CD4-positive, alpha-beta T cell (primary cell): ENCODE data around the gene GRID1. TPM values are rescaled to one million over a fixed set of nuclear protein-coding genes. Genes with fewer than 3 reads are reported as not detected.

Experiments used
- ATAC-seq: fragments of 200-7000 bp; cut with Tn5 transposase; one replicate; pipeline ENCODE4 v1.10.0; 2022; ENCODE audit warnings: mild to moderate bottlenecking; ENCODE audit not compliant: poor library complexity
- CTCF ChIA-PET: fragments of 350-600 bp; sonication (Branson Sonifier 250); formaldehyde crosslinking; loops from one replicate; lab custom pipeline; 2021; ENCODE audit warnings: antibody characterized with exemption, inconsistent platforms; lab: Charles Lee
- POLR2A ChIA-PET: fragments of 350-600 bp; sonication (Branson Sonifier 250); formaldehyde crosslinking; loops from one replicate; lab custom pipeline; 2021; ENCODE audit warnings: antibody characterized with exemption, inconsistent platforms; lab: Charles Lee
- DNase-seq, 14 experiments: peaks; one replicate each; pipeline ENCODE4 v3.0.0-alpha.2; 2013 to 2020; ENCODE audit warnings: mixed read lengths in 2 of 14
- H3K27ac ChIP-seq, 2 donors: one replicate each; pipeline versions ENCODE4 v1.5.1 to v1.7.0; 2013; ENCODE audit warnings: low read length in 2 of 2, low read depth in 1 of 2, mild to moderate bottlenecking in 1 of 2
- H3K27me3 ChIP-seq, 2 experiments: 1 replicate in 1 of 2; 2 replicates in 1 of 2; pipeline versions ENCODE4 v1.6.1 to v1.7.0; 2013; ENCODE audit warnings: low read length in 2 of 2, control low read depth in 1 of 2, mild to moderate bottlenecking in 1 of 2, moderate library complexity in 1 of 2; ENCODE audit not compliant: insufficient read depth in 2 of 2, control insufficient read depth in 1 of 2
- H3K36me3 ChIP-seq: one replicate; pipeline ENCODE4 v1.6.1; 2013; ENCODE audit warnings: low read length, control low read depth; ENCODE audit not compliant: insufficient read depth
- H3K4me1 ChIP-seq: one replicate; pipeline ENCODE4 v1.6.1; 2013; ENCODE audit warnings: low read length, control low read depth; ENCODE audit not compliant: insufficient read depth
- H3K4me3 ChIP-seq: one replicate; pipeline ENCODE4 v1.5.1; 2013; ENCODE audit warnings: mild to moderate bottlenecking, low read length, moderate library complexity
- H3K9me3 ChIP-seq, 2 experiments: 1 replicate in 1 of 2; 2 replicates in 1 of 2; pipeline versions ENCODE4 v1.6.1 to v1.7.0; 2013; ENCODE audit warnings: low read length in 2 of 2, mild to moderate bottlenecking in 2 of 2, control low read depth in 1 of 2, moderate library complexity in 1 of 2; ENCODE audit not compliant: control insufficient read depth in 1 of 2, insufficient read depth in 1 of 2
- H3K27ac Mint-ChIP-seq: one replicate; pipeline ENCODE4 v1.8.0; 2020; ENCODE audit warnings: mixed read lengths
- H3K27me3 Mint-ChIP-seq: one replicate; pipeline ENCODE4 v1.8.0; 2021; ENCODE audit warnings: mixed read lengths
- H3K36me3 Mint-ChIP-seq: one replicate; pipeline ENCODE4 v1.8.0; 2021; ENCODE audit warnings: low read depth, mixed read lengths
- H3K4me1 Mint-ChIP-seq: one replicate; pipeline ENCODE4 v1.8.0; 2021; ENCODE audit warnings: low read depth, mixed read lengths
- H3K4me3 Mint-ChIP-seq: one replicate; pipeline ENCODE4 v1.8.0; 2020; ENCODE audit warnings: mild to moderate bottlenecking, mixed read lengths
- H3K9me3 Mint-ChIP-seq: one replicate; pipeline ENCODE4 v1.8.0; 2020; ENCODE audit warnings: mixed read lengths
- intact Hi-C, 2 experiments: fragments of 100-400 bp; cut with DNase I in 1 of 2; cut with micrococcal nuclease in 1 of 2; formaldehyde crosslinking; loops; one replicate each; pipeline versions ENCODE4 v1.15.1 to v1.9.0; 2023 to 2025; cut with DNase I, micrococcal nuclease
- total RNA-seq, 174 experiments: library from RNA in 2 of 174; stranded (reverse) in 2 of 174; gene quantifications; one replicate each; pipeline ENCODE4 v1.2.3 and lab custom pipeline; 2021 to 2026
- TF ChIP-seq, protein P1 (sequence below): fragments of 200-600 bp; IDR thresholded peaks from one replicate; pipeline ENCODE4 v1.8.0; 2022; ENCODE audit warnings: antibody characterized with exemption, mild to moderate bottlenecking

Gene GRID1
- total RNA-seq, 2 experiments from 2014 or later = not detected

DNA sequence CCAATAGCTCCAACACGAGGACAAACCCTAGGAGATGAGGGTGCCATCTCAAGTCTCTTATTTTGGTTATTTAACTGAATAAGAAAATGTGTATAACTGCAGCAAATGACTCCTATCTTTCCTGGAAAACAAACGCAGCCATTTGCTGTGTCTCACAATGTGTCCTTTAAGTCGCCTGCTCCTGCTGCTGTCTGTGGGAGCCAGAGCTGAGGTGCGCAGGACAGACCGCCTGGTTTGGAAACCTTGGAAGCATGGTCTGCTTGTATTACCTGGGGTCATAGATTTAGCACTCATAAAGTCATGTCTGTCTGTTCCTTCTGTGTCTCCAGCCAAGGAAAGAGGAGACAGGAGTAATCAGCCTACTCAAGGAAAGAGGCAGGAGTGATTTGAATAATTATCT, 760.2 kb downstream of the GRID1 start:
- H3K27me3 ChIP-seq = no peaks in the 10 kb centered on the region
- DNase-seq (no peak), ATAC-seq (no peak)
- Mint-ChIP-seq H3K4me3 (no peak overlapping the region), H3K9me3 (no peaks in the 10 kb centered on the region), H3K36me3 (no peaks in the 10 kb centered on the region), H3K27me3 (no peaks in the 10 kb centered on the region), H3K27ac (no peak overlapping the region), H3K4me1 (peaks cover 39% of the 10 kb centered on the region)
- POLR2A ChIA-PET = interaction anchor here (1.0 to 3.4 kb wide), 2 partner anchors 11 to 53 kb away, joined by 3 to 10 read pairs; no protein-coding TSS in a partner anchor
- intact Hi-C loops = no loop called here
- CTCF ChIA-PET = interaction anchor here (0.5 kb wide), 1 partner anchor 27 kb away, joined by 3 read pairs; no protein-coding TSS in a partner anchor
- H3K9me3 ChIP-seq = peaks cover 0 to 7% of the 10 kb centered on the region in 2 experiments
- no peak overlapping the region for H3K27ac ChIP-seq
- peaks cover 31% of the 10 kb centered on the region for H3K4me1 ChIP-seq
- H3K36me3 ChIP-seq = no peaks in the 10 kb centered on the region
- no peak overlapping the region for H3K4me3 ChIP-seq
- TF ChIP-seq, protein P1, sequence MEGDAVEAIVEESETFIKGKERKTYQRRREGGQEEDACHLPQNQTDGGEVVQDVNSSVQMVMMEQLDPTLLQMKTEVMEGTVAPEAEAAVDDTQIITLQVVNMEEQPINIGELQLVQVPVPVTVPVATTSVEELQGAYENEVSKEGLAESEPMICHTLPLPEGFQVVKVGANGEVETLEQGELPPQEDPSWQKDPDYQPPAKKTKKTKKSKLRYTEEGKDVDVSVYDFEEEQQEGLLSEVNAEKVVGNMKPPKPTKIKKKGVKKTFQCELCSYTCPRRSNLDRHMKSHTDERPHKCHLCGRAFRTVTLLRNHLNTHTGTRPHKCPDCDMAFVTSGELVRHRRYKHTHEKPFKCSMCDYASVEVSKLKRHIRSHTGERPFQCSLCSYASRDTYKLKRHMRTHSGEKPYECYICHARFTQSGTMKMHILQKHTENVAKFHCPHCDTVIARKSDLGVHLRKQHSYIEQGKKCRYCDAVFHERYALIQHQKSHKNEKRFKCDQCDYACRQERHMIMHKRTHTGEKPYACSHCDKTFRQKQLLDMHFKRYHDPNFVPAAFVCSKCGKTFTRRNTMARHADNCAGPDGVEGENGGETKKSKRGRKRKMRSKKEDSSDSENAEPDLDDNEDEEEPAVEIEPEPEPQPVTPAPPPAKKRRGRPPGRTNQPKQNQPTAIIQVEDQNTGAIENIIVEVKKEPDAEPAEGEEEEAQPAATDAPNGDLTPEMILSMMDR = no peak

DNA sequence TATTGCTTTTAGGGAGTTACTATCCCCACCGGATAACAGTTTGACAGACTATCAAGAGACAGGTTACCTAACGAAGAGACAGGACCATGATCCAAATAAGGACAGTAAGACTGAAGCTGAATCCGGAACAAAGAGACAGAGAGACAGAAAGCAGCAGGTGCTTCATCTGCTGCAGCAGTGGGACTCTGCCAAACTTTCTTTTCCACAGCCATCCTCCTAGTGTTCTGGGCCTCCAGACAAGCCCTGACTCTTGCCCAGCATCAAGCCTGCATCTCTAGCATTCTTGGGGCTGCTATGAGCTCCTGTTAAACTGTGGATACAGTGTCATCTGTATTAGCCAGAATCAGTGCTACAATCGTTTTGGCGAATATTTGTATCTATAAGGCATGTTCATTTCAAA, 761.7 kb downstream of the GRID1 start:
- Mint-ChIP-seq H3K4me3 (no peak overlapping the region), H3K4me1 (peaks cover 24% of the 10 kb centered on the region), H3K27ac (no peak overlapping the region), H3K36me3 (no peaks in the 10 kb centered on the region), H3K27me3 (no peaks in the 10 kb centered on the region), H3K9me3 (no peaks in the 10 kb centered on the region)
- intact Hi-C loops = no loop called here
- POLR2A ChIA-PET = no interaction called here
- H3K4me1 ChIP-seq = peaks cover 19% of the 10 kb centered on the region
- DNase-seq (no peak), ATAC-seq (no peak)
- CTCF ChIA-PET = no interaction called here
- H3K4me3 ChIP-seq = no peak overlapping the region
- H3K27ac ChIP-seq = no peak overlapping the region
- H3K9me3 ChIP-seq = peaks cover 0 to 4% of the 10 kb centered on the region in 2 experiments
- TF ChIP-seq, protein P1 = no peak
- no peaks in the 10 kb centered on the region for H3K36me3 ChIP-seq
- H3K27me3 ChIP-seq = no peaks in the 10 kb centered on the region

DNA sequence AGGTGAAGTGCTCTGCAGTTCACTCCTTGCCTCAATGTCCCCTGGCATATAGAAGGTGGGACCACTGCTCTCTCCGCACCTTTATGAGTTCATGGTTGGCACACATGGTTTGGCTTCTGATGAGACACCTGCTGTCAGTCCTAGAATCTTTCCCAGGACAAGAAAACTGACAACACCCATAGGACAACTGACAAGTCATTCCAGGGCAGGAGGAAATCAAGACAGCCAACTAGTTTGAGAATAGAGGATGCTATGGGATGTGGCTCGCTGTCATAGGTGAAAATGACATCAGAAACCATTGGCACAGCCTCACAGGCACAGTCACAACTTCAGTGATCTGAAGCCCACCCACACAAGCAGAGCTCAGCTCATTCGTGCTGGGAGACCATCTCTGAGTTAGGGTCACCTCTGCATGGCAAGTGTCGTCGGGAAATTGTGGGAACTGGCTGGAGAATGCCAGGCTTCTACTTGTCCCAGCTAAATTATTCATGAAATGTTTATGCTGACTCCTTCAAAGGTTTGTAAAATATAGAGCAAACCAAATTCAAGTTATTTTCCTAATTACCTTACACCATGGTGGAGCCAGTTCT, 762.4 kb downstream of the GRID1 start:
- ChIA-PET POLR2A (interaction anchor here (2.3 kb wide), 1 partner anchor 8 kb away, joined by 7 read pairs; no protein-coding TSS in a partner anchor), CTCF (no interaction called here)
- Mint-ChIP-seq H3K4me1 (peaks cover 19% of the 10 kb centered on the region), H3K9me3 (no peaks in the 10 kb centered on the region), H3K4me3 (no peak overlapping the region), H3K36me3 (no peaks in the 10 kb centered on the region), H3K27ac (no peak overlapping the region), H3K27me3 (no peaks in the 10 kb centered on the region)
- DNase-seq = no peak
- Histone ChIP-seq H3K36me3 (no peaks in the 10 kb centered on the region), H3K9me3 (peaks cover 0 to 4% of the 10 kb centered on the region in 2 experiments), H3K4me3 (no peak overlapping the region), H3K4me1 (peaks cover 19% of the 10 kb centered on the region), H3K27me3 (no peaks in the 10 kb centered on the region), H3K27ac (no peak overlapping the region)
- no peak for ATAC-seq
- intact Hi-C loops = no loop called here
- TF ChIP-seq, protein P1 = no peak
